ENCODE results near the gene LAMA3.

- TF ChIP-seq CTCF (conservative IDR thresholded peaks at IDR 0.05; ENCODE audit: low read length) (no peak), EZH2phosphoT487 (IDR thresholded peaks at IDR 0.05; ENCODE audit: borderline replicate concordance) (no peak)
These were observed 223.1 kb downstream of the LAMA3 start for GRCh38 chr18:23912356-23912755.

Data from Loucy (cell line).